Hepatic stellate cell (primary cell): Measurements from ENCODE around the gene MBOAT1.

Experiments used
- DNase-seq: peaks from one replicate; pipeline ENCODE4 v3.0.0; 2011; ENCODE audit warnings: low spot score

MBOAT1 gene

DNA sequence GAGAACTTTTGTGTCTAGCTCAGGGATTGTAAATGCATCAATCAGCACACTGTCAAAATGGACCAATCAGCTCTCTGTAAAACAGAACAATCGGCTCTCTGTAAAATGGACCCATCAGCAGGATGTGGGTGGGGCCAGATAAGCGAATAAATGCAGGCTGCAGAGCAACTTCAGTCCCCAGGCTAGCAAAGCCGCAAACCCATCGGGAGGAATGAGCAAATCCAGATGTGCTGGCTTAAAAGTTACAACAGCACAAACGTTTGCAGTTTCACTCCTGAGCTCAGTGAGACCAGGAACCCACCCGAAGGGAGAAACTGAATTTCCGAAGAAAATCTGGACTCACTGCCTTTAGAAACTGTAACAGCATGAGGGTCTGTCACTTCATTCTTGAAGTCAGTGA is 21.9 kb upstream of the MBOAT1 start:
- no peak for DNase-seq

DNA sequence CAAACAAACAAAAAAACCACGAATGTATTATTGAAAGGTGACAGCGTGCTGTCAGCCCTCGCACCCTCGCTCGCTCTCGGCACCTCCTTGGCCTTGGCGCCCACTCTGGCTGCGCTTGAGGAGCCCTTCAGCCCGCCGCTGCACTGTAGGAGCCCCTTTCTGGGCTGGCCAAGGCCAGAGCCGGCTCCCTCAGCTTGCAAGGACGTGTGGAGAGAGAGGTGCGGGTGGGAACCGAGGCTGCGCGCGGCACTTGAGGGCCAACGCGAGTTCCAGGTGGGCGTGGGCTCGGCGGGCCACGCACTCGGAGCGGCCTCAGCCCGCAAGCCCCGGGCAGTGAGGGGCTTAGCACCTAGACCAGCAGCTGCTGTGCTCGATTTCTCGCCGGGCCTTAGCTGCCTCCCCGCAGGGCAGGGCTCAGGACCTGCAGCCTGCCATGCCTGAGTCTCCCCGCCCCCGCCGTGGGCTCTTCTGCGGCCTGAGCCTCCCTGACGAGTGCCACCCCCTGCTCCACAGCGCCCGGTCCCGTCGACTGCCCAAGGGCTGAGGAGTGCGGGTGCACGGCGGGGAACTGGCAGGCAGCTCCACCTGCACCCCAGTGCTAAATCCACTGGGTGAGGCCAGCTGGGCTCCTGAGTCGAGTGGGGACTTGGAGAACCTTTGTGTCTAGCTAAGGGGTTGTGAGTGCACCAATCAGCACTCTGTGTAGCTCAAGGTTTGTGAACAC is 20.9 kb upstream of the MBOAT1 start:
- DNase-seq = no peak

GRCh38 chr6:20232188-20232587 is 19.9 kb upstream of the MBOAT1 start:
- no peak for DNase-seq

- DNase-seq = no peak
Measured at GRCh38 chr6:20230401-20231119, 18.3 kb upstream of the MBOAT1 start.

- no peak for DNase-seq
Measured at GRCh38 chr6:20229881-20230280, 17.6 kb upstream of the MBOAT1 start.

- DNase-seq = no peak
Measured at GRCh38 chr6:20227350-20227749, 15.1 kb upstream of the MBOAT1 start.

DNA sequence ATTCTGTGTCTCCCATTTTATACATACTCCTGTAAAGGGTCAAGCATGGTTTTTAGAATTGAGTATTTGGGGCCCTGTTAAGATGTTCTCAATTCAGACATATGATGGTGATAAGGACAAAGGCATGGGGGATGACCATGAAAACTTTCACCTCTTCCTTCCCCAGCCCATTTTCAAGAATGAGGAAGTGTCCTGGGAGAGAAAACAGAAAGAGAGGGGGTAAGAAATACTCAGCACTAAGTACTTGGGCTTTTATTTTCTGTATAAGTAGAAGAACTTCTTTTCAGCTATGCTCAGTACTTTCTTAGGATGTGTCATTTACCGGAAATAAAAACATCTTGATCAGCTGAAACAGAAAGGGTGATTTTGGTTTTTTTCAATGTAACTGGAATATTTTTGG is 10.9 kb upstream of the MBOAT1 start:
- DNase-seq = no peak

GRCh38 chr6:20221421-20221820 is 9.2 kb upstream of the MBOAT1 start:
- no peak for DNase-seq

- no peak for DNase-seq
Measured at GRCh38 chr6:20220359-20220758, 8.1 kb upstream of the MBOAT1 start.

- no peak for DNase-seq
Measured at GRCh38 chr6:20217891-20218290, 5.6 kb upstream of the MBOAT1 start.

GRCh38 chr6:20217324-20217855 is 5.1 kb upstream of the MBOAT1 start:
- no peak for DNase-seq

GRCh38 chr6:20215310-20215709 is 3.0 kb upstream of the MBOAT1 start:
- DNase-seq = no peak

GRCh38 chr6:20213271-20213798 is 1.1 kb upstream of the MBOAT1 start:
- no peak for DNase-seq

DNA sequence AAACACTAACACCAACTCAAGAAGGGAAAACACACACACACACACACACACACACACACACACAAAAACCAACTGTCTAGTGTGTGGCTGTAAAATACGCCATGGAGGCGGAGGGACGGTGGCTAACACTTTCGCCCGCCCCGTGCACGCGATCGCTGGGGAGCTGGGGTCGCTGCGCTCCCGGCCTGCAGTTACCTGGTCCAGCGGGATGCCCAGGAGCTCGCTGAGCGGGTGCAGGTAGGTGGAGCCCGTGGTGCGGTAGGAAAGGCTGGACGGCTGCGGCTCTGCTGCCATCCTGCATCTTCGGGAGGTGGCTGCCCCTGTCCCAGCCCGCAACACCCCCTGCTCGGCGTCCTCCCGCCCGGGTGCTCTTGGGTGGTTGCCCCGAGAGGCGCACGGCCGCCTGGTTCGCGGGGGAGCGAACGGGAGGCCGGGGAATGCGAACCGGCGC is 303 bp downstream of the MBOAT1 start:
- DNase-seq = no peak

GRCh38 chr6:20211037-20211940 is 980 bp downstream of the MBOAT1 start:
- no peak for DNase-seq

DNA sequence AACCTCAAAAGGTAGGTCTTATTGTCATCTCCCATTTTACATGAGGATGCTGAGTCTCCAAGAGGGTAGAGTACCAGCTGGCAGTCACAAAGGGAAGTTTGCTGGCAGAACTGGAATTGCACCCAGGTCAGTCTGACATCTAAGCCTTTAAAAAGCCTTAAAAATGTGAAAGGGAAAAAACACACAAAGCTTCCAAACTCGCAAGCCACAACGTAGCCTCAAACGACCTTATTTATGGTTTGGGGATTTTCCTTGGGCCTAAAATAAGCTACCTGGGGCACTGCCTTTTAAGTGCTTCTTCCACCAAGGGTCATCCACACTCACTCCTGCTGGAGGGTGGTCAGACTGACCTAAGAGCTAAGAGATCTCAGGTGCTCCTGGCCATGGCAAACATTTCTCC is 2.1 kb downstream of the MBOAT1 start:
- DNase-seq = no peak

GRCh38 chr6:20208687-20209378 is 3.4 kb downstream of the MBOAT1 start:
- DNase-seq = no peak

- no peak for DNase-seq
Measured at GRCh38 chr6:20207088-20207418, 5.2 kb downstream of the MBOAT1 start.

DNA sequence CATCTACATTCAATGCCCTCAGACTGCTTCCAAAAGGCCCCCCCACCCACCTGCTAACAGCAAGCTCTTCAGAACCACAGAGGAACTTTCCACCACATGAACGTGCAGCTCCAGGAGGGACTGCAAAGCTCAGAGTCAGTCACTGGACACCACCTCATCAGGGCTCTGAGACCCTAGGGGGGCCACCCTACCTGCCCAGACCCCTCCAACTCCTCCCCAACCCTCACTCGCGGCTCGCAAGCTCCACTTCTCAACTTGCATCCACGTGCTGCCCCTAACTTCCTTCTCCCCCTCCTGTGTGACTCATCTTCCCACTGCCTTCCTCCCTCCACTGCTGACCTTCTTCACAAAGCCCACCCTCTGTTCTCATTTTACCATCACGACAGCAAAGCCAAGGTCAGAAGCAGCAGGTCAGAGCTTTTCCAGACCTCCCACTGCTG is 6.5 kb downstream of the MBOAT1 start:
- no peak for DNase-seq

GRCh38 chr6:20204512-20204894 is 7.8 kb downstream of the MBOAT1 start:
- DNase-seq = no peak
